Neural cell (in vitro differentiated cells): ENCODE results near the gene UCP3. TPM values are rescaled to one million over a fixed set of nuclear protein-coding genes. Genes with fewer than 3 reads are reported as not detected.

ENCODE experiments used
- H2AFZ ChIP-seq: fragments of 200-600, 300-800 bp; sonication (generic), shearing (Covaris generic); 2 replicates; pipeline ENCODE4 v1.6.0; 2014; ENCODE audit warnings: low read depth, mild to moderate bottlenecking, antibody characterized with exemption, low read length, moderate library complexity
- H3F3A ChIP-seq: fragments of 200-600 bp; shearing (Covaris generic); 2 replicates; pipeline ENCODE4 v1.6.1; 2016; ENCODE audit warnings: mild to moderate bottlenecking, moderate library complexity, mixed read lengths, antibody characterized with exemption, low read length; ENCODE audit not compliant: insufficient read depth, poor library complexity, severe bottlenecking
- H3K27ac ChIP-seq: fragments of 200-600, 300-800 bp; sonication (generic), shearing (Covaris generic); 2 replicates; pipeline ENCODE4 v1.5.1; 2014; ENCODE audit warnings: mild to moderate bottlenecking, low read length, moderate library complexity
- H3K27me3 ChIP-seq: fragments of 300-800, 200-600 bp; sonication (generic), shearing (Covaris generic); 2 replicates; pipeline ENCODE4 v1.6.0; 2014; ENCODE audit warnings: mild to moderate bottlenecking, low read depth, low read length, moderate library complexity; ENCODE audit not compliant: insufficient read depth
- H3K36me3 ChIP-seq: fragments of 300-800, 200-600 bp; sonication (generic), shearing (Covaris generic); 2 replicates; pipeline ENCODE4 v1.5.1; 2014; ENCODE audit warnings: mild to moderate bottlenecking, antibody characterized with exemption, low read length, moderate library complexity; ENCODE audit not compliant: insufficient read depth
- H3K4me2 ChIP-seq: fragments of 300-800, 200-600 bp; sonication (generic), shearing (Covaris generic); 2 replicates; pipeline ENCODE4 v1.6.0; 2014; ENCODE audit warnings: mild to moderate bottlenecking, low read length
- H3K4me3 ChIP-seq: fragments of 300-800, 200-600 bp; sonication (generic), shearing (Covaris generic); 2 replicates; pipeline ENCODE4 v1.5.1; 2014; ENCODE audit warnings: mild to moderate bottlenecking, low read length, moderate library complexity
- H3K79me2 ChIP-seq: fragments of 200-600 bp; shearing (Covaris generic); replicated peaks from 2 replicates; pipeline ENCODE4 v1.6.0; 2014; ENCODE audit warnings: mild to moderate bottlenecking, low read length, moderate library complexity; ENCODE audit not compliant: insufficient read depth
- H3K9ac ChIP-seq: fragments of 300-800, 200-600 bp; sonication (generic), shearing (Covaris generic); 2 replicates; pipeline ENCODE4 v1.6.1; 2016; ENCODE audit warnings: mild to moderate bottlenecking, low read length, mixed read lengths
- H3K9me2 ChIP-seq: fragments of 200-600 bp; shearing (Covaris generic); 2 replicates; pipeline ENCODE4 v1.6.1; 2016; ENCODE audit warnings: mild to moderate bottlenecking, low read length, mixed read lengths; ENCODE audit not compliant: insufficient read depth
- H3K9me3 ChIP-seq: fragments of 200-600, 300-800 bp; sonication (generic), shearing (Covaris generic); 2 replicates; pipeline ENCODE4 v1.6.1; 2016; ENCODE audit warnings: mild to moderate bottlenecking, mixed run types, low read length, moderate library complexity, mixed read lengths
- H4K20me1 ChIP-seq: fragments of 200-600 bp; shearing (Covaris generic); 2 replicates; pipeline ENCODE4 v1.6.1; 2016; ENCODE audit warnings: mild to moderate bottlenecking, mixed run types; ENCODE audit not compliant: insufficient read depth
- EP300 ChIP-seq: fragments of 450-650 bp; conservative IDR thresholded peaks from 2 replicates; pipeline ENCODE4 v1.6.1; 2014; ENCODE audit warnings: antibody characterized with exemption, mild to moderate bottlenecking, moderate library complexity; ENCODE audit not compliant: poor library complexity, severe bottlenecking
- EZH2 ChIP-seq: fragments of 200-600, 300-800 bp; shearing (Covaris generic), sonication (generic); IDR thresholded peaks from 2 replicates; pipeline ENCODE4 v1.6.1; 2014; ENCODE audit warnings: antibody characterized with exemption, low read length, borderline replicate concordance, mild to moderate bottlenecking; ENCODE audit not compliant: insufficient read depth, poor library complexity, severe bottlenecking
- MXI1 ChIP-seq: fragments of 450-650 bp; conservative IDR thresholded peaks from 2 replicates; pipeline ENCODE4 v1.6.1; 2014; ENCODE audit warnings: antibody characterized with exemption, mild to moderate bottlenecking; ENCODE audit not compliant: poor library complexity, severe bottlenecking
- POLR2AphosphoS5 ChIP-seq: IDR thresholded peaks from 2 replicates; pipeline ENCODE4 v1.6.1; 2012
- RAD21 ChIP-seq: fragments of 450-650 bp; conservative IDR thresholded peaks from 2 replicates; pipeline ENCODE4 v1.6.1; 2014; ENCODE audit warnings: antibody characterized with exemption, mild to moderate bottlenecking, moderate library complexity
- SMC3 ChIP-seq: fragments of 450-650 bp; conservative IDR thresholded peaks from 2 replicates; pipeline ENCODE4 v1.6.1; 2014; ENCODE audit warnings: antibody characterized with exemption, mild to moderate bottlenecking, moderate library complexity; ENCODE audit not compliant: poor library complexity
- TAF1 ChIP-seq: IDR thresholded peaks from 2 replicates; pipeline ENCODE4 v1.6.1; 2012; ENCODE audit warnings: low read depth
- polyA plus RNA-seq: library from polyadenylated mRNA; depleted of rRNA; stranded (reverse); fragments of >200 nt; gene quantifications from 2 replicates; pipeline ENCODE4 v1.2.3, GENCODE V29; 2014
- TF ChIP-seq, protein P1 (sequence below): fragments of 450-650 bp; IDR thresholded peaks from 2 replicates; pipeline ENCODE4 v1.5.1; 2014; ENCODE audit warnings: antibody characterized with exemption, mild to moderate bottlenecking, moderate library complexity; ENCODE audit not compliant: poor library complexity, severe bottlenecking
- TF ChIP-seq, protein P2 (sequence below): IDR thresholded peaks from 2 replicates; pipeline ENCODE4 v1.6.1; 2012; ENCODE audit warnings: borderline replicate concordance

UCP3 gene
- polyA plus RNA-seq, 1 donor from 2014 or later: 7.8 TPM

DNA sequence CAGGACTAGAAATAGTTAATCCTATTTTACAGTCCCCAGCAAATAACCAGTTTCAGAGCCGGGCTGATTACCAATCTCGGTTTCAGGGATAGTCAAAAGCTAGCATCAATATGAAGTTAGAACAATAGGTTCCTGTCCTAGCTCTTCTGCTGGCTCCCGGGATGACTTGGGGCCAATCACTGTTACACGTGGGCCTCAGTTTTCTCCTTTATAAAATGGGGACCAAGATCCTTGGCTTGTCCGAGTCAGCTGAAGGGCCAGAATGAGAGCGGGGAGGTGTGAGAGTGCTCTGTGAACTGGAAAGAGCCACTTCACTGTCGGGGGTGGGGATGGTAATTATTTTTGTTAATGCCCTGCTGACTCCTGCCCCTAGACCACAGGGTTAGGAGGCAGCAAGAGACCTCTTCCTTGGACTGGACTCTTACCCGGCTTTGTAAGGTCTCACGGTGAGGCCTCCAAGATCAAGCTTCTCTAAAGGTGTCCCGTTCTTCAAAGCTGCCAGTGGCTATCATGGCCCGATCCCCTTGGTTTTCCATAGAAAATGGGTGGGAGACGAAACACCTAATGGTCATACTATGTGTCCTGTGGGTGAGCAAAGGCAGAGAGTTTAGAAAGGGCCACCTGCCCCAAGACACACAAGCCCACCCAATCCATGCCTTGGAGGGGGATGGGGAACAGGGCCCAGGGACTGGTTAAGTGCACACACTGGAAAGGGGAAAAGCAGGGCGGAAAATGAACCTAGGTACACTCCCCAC lies 27.7 kb downstream of the UCP3 start:
- no peaks in the 10 kb centered on the region for H3F3A ChIP-seq
- no peaks in the 10 kb centered on the region for H4K20me1 ChIP-seq
- no peak overlapping the region for H3K27ac ChIP-seq
- H3K9me2 ChIP-seq: no peaks in the 10 kb centered on the region
- H3K4me3 ChIP-seq: no peak overlapping the region
- no peaks in the 10 kb centered on the region for H3K36me3 ChIP-seq
- TF ChIP-seq EZH2 (no peak), SMC3 (no peak), EP300 (no peak), MXI1 (no peak), RAD21 (no peak)
- TF ChIP-seq, protein P1, sequence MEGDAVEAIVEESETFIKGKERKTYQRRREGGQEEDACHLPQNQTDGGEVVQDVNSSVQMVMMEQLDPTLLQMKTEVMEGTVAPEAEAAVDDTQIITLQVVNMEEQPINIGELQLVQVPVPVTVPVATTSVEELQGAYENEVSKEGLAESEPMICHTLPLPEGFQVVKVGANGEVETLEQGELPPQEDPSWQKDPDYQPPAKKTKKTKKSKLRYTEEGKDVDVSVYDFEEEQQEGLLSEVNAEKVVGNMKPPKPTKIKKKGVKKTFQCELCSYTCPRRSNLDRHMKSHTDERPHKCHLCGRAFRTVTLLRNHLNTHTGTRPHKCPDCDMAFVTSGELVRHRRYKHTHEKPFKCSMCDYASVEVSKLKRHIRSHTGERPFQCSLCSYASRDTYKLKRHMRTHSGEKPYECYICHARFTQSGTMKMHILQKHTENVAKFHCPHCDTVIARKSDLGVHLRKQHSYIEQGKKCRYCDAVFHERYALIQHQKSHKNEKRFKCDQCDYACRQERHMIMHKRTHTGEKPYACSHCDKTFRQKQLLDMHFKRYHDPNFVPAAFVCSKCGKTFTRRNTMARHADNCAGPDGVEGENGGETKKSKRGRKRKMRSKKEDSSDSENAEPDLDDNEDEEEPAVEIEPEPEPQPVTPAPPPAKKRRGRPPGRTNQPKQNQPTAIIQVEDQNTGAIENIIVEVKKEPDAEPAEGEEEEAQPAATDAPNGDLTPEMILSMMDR: no peak
- H3K9ac ChIP-seq: no peak overlapping the region
- no peak overlapping the region for H3K4me2 ChIP-seq
- no peaks in the 10 kb centered on the region for H3K9me3 ChIP-seq
- no peak overlapping the region for H2AFZ ChIP-seq
- H3K79me2 ChIP-seq: no peaks in the 10 kb centered on the region
- no peaks in the 10 kb centered on the region for H3K27me3 ChIP-seq

DNA sequence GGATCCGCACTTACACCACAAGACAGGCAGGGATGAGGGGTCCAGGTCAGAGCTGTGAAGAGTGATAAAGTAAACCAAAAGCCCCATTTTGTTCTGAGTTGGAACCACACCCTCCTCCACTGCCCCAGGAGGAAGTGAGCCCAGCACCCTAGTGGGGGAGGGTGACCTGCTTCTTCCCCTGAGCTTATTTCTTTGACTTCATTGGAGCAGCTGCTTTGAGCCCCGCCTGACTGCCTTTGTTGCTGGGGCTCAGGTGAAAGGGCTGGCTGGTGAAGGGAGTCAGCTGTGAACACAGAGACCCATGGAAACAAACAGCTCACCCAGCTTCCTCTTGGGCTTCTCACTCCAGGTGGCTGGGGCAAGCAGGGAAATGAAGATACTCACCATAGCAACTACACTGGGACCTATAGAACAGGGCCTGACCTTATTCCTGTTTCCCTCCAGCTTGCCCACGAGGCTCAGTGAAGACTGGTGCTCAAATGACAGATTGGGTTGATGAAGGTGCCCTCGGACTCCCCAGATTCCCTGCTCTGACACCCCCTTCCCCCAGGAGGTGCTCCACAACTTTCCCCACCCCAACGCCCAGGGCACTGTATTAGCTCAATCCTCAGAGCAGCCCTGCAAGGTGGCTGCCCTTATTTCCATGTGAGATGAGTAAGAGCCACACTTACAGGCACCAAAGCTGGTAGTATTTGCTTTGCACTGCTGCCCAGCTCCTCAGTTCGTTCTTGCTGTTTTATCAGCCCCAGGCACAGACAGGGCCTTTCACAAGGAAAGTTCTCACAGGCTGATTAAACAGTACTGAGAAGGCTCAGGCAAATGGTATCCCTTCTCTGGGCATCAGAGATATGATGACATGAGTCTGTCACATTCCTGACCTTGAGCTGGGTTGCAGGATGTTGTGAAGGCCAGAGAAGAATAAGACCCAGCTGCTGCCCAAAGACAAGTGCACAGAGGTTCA lies 28.6 kb downstream of the UCP3 start:
- Histone ChIP-seq H3K4me2 (no peak overlapping the region), H3K9me3 (no peaks in the 10 kb centered on the region), H3K4me3 (no peak overlapping the region), H3K27ac (no peak overlapping the region), H3K36me3 (no peaks in the 10 kb centered on the region), H3K9me2 (no peaks in the 10 kb centered on the region), H4K20me1 (no peaks in the 10 kb centered on the region), H2AFZ (no peak overlapping the region), H3K79me2 (no peaks in the 10 kb centered on the region), H3F3A (no peaks in the 10 kb centered on the region), H3K9ac (no peak overlapping the region), H3K27me3 (no peaks in the 10 kb centered on the region)
- TF ChIP-seq, protein P2, sequence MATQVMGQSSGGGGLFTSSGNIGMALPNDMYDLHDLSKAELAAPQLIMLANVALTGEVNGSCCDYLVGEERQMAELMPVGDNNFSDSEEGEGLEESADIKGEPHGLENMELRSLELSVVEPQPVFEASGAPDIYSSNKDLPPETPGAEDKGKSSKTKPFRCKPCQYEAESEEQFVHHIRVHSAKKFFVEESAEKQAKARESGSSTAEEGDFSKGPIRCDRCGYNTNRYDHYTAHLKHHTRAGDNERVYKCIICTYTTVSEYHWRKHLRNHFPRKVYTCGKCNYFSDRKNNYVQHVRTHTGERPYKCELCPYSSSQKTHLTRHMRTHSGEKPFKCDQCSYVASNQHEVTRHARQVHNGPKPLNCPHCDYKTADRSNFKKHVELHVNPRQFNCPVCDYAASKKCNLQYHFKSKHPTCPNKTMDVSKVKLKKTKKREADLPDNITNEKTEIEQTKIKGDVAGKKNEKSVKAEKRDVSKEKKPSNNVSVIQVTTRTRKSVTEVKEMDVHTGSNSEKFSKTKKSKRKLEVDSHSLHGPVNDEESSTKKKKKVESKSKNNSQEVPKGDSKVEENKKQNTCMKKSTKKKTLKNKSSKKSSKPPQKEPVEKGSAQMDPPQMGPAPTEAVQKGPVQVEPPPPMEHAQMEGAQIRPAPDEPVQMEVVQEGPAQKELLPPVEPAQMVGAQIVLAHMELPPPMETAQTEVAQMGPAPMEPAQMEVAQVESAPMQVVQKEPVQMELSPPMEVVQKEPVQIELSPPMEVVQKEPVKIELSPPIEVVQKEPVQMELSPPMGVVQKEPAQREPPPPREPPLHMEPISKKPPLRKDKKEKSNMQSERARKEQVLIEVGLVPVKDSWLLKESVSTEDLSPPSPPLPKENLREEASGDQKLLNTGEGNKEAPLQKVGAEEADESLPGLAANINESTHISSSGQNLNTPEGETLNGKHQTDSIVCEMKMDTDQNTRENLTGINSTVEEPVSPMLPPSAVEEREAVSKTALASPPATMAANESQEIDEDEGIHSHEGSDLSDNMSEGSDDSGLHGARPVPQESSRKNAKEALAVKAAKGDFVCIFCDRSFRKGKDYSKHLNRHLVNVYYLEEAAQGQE: no peak
- no peak for TF ChIP-seq TAF1
- no peak for TF ChIP-seq EP300
- no peak for TF ChIP-seq RAD21
- TF ChIP-seq POLR2AphosphoS5: no peak
- no peak for TF ChIP-seq EZH2
- no peak for TF ChIP-seq SMC3
- no peak for TF ChIP-seq MXI1
- TF ChIP-seq, protein P1: no peak
